ENCODE data around the gene ZNF584.
"Not testable (repeated sequence)": the region's sequence is repeated elsewhere in the genome, so short reads cannot be mapped to it uniquely, and the experiment has no call there.

ZNF584 gene

DNA sequence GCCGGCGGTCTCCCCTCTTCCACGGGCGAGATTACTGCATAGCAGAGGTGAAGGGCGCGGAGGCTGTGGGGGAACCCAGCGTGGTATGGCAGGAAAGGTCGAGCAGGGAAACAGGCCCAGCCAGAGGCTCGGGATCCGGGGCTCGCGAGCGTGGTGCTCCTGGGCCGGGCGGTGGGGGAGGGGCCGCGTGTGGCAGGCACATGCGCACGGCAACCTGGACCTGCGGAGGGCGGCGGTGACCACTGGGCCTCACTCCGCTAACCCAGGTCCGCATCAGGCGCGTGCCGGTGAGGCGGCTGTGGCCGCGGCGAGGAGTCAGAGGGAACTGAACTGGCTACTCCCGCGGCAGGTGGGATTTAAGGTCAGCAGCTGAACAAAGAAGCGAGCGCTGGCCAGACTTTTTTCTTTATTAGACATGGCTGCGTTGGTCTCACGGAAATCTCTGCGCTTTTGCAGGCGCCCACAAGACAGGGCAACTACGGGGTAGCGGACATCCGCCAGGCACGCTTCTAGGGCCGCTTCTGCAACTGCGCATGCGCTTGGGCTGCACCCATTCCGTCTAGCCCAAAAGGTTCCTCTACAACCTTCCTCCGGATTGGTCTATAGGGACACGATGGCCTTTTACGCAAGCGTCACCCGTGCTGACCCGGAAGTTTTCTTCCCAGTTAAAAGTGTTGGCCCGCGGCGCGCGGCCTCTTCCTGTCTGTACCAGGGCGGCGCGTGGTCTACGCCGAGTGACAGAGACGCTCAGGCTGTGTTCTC lies 21.7 kb upstream of the ZNF584 start, which contains the start of gene RPS5:
Gene RPS5 (plus strand): TSS at position 694 of the 762 bp plus-strand sequence. CDS start 869 bp downstream, outside the sequence.
- peak; percentile 91 to 92 (median 92) for DNase-seq

GRCh38 chr19:58387338-58388174 lies 20.9 kb upstream of the ZNF584 start:
- DNase-seq: no peak

GRCh38 chr19:58388175-58388526 lies 20.3 kb upstream of the ZNF584 start:
- no peak for DNase-seq

DNA sequence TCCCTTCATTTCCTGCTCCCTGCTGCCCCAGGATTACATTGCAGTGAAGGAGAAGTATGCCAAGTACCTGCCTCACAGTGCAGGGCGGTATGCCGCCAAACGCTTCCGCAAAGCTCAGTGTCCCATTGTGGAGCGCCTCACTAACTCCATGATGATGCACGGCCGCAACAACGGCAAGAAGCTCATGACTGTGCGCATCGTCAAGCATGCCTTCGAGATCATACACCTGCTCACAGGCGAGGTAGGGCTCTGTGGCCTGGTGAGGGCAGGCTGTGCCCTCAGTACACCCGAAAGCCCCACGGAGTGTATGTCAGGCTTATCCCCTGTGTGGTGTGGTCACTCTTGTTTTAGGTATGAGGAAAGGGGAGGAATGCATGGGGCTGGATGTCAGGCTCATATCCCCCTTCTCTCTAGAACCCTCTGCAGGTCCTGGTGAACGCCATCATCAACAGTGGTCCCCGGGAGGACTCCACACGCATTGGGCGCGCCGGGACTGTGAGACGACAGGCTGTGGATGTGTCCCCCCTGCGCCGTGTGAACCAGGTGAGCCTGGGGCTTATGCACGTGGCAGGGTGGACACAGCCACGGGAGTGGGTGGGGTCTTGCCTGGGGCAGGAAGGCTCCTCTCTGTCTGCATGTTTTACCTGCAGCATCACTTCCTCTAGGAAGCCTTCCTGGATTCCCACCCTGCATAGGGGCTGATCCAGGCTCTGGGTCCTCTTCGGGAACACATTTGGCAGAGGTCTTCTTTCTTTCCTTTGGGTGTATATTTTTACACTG lies 15.3 kb upstream of the ZNF584 start:
- no peak for DNase-seq

- no peak for DNase-seq
Measured at GRCh38 chr19:58393725-58394033, 14.8 kb upstream of the ZNF584 start.

DNA sequence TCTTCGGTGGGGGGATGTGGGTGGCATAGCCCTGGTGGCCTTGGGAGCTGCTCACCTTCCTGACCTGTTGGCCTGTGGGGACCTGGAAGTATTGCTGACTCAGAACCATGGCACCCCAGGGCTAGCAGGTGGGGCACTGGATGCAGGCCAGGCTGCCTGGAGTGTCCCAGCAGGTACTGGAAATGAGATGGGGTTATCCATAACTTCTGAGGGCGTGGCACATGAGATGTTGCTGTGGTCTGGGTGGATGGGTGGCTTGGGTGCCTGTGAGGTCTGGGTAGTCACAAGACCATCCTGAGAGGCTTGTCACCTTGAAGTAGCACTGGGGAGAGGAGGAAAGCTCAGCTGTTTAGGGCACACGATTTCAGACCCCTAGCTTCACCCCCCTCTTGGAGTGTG lies 13.6 kb upstream of the ZNF584 start:
- no peak for DNase-seq

DNA sequence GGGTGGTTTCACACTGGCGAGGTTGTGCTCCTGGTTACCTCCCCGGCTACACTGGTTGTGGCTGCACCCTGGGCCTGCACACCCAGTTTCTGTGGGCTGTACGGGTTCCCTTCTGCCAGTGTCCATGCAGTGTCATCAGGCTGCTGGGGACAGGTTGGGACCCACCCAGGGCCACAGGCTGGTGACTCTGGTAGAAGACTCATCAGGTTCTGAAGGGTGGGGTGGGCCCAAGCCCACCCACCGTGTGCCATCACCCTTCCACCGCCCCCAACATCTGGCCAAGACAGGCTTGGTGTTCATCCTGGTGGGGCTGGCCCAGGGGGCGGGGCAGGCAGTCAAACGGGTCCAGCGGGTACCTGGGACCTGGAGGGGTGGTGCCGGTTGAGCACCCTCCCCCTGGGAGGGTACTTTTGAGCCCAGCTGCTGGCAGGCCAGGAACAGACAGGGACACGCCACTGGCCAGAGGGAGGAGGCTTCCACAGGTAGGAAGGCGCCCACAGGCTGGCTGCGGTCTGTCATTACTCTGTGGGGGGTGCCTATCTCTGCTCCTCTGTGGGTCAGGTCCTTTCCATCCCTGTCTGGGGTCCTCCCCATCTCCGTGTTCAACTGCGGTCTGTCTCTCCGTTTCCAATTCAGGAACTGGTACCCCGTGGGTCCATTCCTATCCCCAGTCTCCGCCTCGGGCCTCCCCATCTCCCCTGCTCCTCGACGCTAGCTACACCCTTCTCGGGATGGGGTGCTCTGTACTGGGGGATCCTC lies 13.1 kb upstream of the ZNF584 start, which contains the start of gene RNF225:
Gene RNF225 (plus strand): TSS at position 437 of the 759 bp plus-strand sequence. CDS start 434 bp downstream, outside the sequence.
- no peak for DNase-seq

DNA sequence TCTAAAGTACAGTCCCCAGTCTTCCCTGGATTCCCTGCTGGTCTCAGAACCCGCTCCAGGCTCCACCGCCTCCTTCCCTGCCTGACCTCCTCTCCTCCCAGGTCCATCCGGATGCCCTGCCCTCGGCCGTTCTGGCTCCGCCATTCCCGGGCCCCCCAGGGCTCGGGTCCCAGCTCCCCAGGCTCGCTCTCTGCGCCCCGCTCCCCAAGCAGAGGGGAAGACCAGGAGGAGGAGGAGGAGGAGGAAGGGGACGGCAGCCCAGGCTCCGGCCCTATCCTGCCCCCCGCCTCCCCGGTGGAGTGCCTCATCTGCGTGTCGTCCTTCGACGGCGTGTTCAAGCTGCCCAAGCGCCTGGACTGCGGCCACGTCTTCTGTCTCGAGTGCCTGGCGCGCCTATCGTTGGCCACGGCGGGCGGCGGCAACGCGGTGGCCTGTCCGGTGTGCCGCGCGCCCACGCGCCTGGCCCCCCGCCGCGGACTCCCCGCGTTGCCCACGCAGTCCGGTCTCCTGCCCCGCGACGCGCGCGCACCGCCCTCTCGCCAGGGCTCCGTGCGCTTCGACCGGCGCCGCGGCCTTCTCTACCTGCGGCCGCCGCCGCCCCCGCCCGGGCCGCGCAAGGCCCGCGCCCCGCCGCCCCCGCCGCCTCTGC lies 12.3 kb upstream of the ZNF584 start:
- DNase-seq: no peak

DNA sequence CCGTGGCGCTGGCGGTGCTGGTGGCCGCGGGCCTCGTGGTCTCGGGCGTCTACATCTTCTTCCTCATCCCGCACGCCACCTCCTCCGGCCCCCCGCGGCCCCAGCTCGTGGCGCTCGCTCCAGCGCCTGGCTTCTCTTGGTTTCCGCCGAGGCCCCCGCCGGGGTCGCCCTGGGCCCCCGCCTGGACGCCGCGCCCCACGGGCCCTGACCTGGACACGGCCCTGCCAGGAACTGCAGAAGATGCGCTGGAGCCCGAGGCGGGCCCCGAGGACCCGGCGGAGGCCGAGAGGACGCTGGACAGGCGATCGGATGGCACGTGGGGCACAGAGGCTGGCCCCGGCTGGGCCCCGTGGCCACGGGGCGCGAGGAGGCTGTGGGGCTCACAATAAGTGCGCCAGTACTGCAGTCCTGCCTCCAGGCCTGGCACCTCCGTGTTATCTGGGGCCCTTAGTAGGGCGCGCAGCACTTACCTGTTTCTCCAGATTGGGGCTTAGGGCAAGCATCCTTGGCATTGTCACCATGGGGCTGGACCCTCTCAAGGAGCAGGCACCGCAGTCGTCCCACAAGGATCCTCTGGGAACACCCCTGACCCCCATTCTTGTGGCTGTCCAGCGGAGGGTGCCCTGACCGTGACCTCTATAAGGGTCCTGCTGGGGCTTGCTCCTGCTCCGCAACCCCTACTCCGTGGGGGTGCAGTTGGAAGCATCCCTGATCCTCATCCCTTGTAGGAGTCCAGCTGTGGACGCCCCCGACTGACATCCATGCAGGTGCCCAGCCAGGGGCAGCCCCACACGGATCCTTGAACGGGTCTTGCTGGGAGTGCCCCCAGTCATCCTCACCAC lies 11.5 kb upstream of the ZNF584 start:
- no peak for DNase-seq

- no peak for DNase-seq
Measured at GRCh38 chr19:58397533-58398037, 10.9 kb upstream of the ZNF584 start.

DNA sequence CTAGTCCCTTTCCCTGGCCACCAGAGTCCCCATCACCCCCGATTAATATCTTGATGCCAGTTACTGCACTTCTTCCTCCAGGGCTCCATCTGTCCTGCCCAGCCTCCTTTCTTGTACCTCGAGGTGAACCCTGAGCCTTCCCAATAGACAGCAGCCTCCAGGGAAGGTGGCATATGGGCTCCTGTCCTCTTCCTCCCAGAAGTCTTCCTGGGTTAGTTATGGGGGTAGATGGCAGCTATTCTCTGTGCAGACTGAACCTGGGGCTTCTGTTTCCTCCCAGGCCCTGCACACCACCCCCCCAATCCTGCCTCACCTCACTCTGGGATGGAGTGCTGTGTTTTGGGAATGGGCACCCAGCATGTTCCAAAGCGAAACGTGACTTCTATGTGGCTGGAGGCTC lies 10.4 kb upstream of the ZNF584 start:
- DNase-seq: no peak

DNA sequence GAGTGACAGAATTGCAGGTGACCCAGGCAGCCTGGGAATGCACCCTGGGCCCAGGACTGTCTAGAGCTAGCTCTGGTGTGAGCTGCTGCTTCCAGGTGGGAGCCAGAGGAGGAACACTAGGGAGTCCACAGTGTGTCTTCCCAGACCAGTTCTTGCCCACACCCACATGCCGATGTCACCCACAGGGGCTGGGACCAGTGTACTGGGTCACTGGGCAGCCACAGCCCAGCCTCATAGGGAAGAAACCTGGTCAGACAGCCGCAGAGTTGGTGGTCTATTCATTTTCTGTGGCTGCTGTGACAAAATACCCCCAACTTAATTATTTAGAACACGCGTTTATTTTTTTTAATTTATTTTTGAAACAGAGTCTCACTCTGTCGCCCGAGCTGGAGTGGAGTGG lies 9.9 kb upstream of the ZNF584 start:
- DNase-seq: no peak

- no peak for DNase-seq
Measured at GRCh38 chr19:58399903-58400302, 8.5 kb upstream of the ZNF584 start.

DNA sequence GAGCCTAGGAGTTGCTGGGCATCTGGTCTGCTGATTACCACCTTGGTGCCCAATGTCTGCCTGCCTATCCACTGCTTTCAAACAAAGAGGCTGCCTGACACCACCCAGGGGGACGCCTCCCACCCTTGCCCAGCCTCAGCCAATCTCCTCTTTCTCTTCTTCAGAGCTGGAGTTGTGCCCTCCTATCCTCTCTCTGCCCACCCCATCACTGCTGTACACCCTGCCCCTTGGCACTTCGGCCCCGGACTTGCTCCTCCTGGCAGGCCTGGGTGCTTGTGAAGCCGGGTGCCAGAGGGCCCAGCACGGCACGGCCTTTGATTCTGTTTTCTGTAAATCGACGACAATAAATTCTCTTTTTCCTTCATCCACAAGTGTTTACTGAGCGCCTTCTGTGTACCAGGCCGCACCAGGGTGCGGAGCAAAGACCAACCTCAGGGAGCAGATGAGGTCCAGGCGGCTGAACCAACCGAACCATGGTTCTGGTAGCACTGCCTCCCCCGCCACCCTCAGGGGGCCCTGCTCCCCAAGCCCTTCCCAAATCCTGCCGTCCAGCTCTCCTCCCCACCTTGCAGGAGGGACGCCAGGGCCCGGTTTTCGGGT lies 8.0 kb upstream of the ZNF584 start:
- DNase-seq: no peak

DNA sequence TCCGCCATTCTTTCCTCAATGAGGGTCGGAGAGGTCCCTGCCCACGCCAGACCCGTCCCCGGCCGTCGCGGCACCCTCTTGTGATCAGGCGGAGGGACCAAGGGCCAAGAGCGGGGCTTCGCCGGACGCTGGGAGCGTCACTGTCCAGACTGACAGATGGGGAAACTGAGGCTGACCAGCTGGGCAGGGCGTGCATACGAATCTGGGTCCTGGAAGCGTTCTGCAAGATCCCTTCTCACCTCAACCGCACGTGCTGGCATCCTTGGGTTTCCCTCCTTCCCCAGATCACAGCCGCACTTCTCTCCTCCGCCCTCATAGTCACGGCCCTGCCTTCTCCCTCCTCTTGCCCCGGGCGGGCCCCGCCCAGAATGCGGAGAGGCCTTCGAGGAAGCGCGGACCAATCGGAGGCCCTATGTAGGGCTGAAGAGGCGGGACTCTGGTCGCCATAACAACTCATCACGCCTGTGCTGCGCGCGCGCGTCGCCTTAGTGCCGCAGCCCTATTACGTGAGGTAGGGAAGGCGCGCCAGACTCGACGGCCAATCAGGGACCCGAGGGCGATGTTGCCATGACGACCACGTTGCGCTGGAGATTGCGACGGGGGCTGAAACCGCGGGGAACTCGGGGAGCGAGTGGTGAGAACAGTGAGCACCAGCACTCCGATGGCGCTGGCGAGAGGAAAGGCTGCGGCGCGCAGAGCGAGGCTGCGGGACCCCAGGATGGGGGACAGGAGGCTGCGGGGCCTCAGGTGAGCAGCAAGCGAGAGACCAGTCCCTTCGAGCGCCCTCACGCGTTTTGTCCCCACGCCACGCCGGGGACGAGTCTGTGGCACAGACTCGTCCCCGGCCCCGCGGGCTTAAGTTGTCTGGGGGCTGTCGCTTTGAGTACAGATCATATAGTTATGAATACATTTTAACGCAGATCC lies 7.3 kb upstream of the ZNF584 start:
- peak; percentile 94 to 98 (median 98) for DNase-seq

- DNase-seq: no peak
Measured at GRCh38 chr19:58401840-58402421, 6.5 kb upstream of the ZNF584 start.

DNA sequence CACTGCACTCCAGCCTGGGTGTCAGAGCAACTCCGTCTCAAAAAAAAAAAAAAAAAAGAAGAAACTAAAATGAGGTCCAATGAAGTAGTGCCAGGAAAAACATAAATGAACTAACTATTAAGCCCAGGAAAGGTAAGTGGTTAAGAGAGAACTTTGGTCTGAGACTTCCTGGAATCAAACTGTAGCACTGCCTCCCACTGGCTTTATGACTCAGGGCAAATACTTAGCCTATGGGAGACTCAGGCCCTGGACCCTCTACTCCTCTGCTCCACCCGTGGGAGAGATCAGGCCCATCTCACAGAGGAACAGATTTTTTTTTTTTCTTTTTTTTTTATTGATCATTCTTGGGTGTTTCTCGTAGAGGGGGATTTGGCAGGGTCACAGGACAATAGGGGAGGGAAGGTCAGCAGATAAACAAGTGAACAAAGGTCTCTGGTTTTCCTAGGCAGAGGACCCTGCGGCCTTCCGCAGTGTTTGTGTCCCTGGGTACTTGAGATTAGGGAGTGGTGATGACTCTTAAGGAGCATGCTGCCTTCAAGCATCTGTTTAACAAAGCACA lies 4.5 kb upstream of the ZNF584 start:
- not testable (repeated sequence) for DNase-seq

- no peak for DNase-seq
Measured at GRCh38 chr19:58406818-58407657, 1.4 kb upstream of the ZNF584 start.

Measured in activated naive CD4-positive, alpha-beta T cell (primary cell).